GM23248 (cell line): Measurements from ENCODE around the gene TBX6. TPM values are rescaled to one million over a fixed set of nuclear protein-coding genes. Genes with fewer than 3 reads are reported as not detected.

Source experiments
- DNase-seq: peaks from one replicate; pipeline ENCODE4 v3.0.0-alpha.2; 2015
- H2AFZ ChIP-seq: fragments of 200-600 bp; sonication (generic); 2 replicates; pipeline ENCODE4 v1.6.1; 2016; ENCODE audit warnings: antibody characterized with exemption
- H3F3A ChIP-seq: fragments of 200-600 bp; sonication (generic); 2 replicates; pipeline ENCODE4 v1.6.1; 2016; ENCODE audit warnings: mild to moderate bottlenecking, antibody characterized with exemption, mixed run types; ENCODE audit not compliant: insufficient read depth
- H3K27ac ChIP-seq: fragments of 200-600 bp; sonication (generic); 2 replicates; pipeline ENCODE4 v1.5.1; 2016; ENCODE audit warnings: mild to moderate bottlenecking
- H3K27me3 ChIP-seq: fragments of 200-600 bp; sonication (generic); replicated peaks from 2 replicates; pipeline ENCODE4 v1.6.1; 2016; ENCODE audit warnings: mild to moderate bottlenecking; ENCODE audit not compliant: insufficient read depth
- H3K36me3 ChIP-seq: fragments of 200-600 bp; sonication (generic); 2 replicates; pipeline ENCODE4 v1.6.1; 2016; ENCODE audit warnings: low read depth, mild to moderate bottlenecking
- H3K4me1 ChIP-seq: fragments of 200-600 bp; sonication (generic); 2 replicates; pipeline ENCODE4 v1.6.1; 2016; ENCODE audit warnings: mild to moderate bottlenecking; ENCODE audit not compliant: insufficient read depth
- H3K4me2 ChIP-seq: fragments of 200-600 bp; sonication (generic); one replicate; pipeline ENCODE4 v1.6.1; 2016; ENCODE audit warnings: mild to moderate bottlenecking; ENCODE audit not compliant: unreplicated experiment
- H3K4me3 ChIP-seq: fragments of 200-600 bp; sonication (generic); 2 replicates; pipeline ENCODE4 v1.5.1; 2016; ENCODE audit warnings: mild to moderate bottlenecking
- H3K79me2 ChIP-seq: fragments of 200-600 bp; sonication (generic); 2 replicates; pipeline ENCODE4 v1.6.1; 2016; ENCODE audit warnings: mild to moderate bottlenecking; ENCODE audit not compliant: insufficient read depth
- H3K9ac ChIP-seq: fragments of 200-600 bp; sonication (generic); 2 replicates; pipeline ENCODE4 v1.6.1; 2016; ENCODE audit warnings: mild to moderate bottlenecking
- H3K9me2 ChIP-seq: fragments of 200-600 bp; sonication (generic); 2 replicates; pipeline ENCODE4 v1.6.1; 2016; ENCODE audit warnings: mixed run types, mild to moderate bottlenecking, moderate library complexity; ENCODE audit not compliant: insufficient read depth
- H3K9me3 ChIP-seq: fragments of 200-600 bp; sonication (generic); one replicate; pipeline ENCODE4 v1.6.1; 2017; ENCODE audit warnings: low read depth
- H4K20me1 ChIP-seq: fragments of 200-600 bp; sonication (generic); 2 replicates; pipeline ENCODE4 v1.6.0; 2016; ENCODE audit not compliant: insufficient read depth
- EZH2 ChIP-seq: fragments of 200-600 bp; sonication (generic); IDR thresholded peaks from 2 replicates; pipeline ENCODE4 v1.6.1; 2018; ENCODE audit warnings: antibody characterized with exemption, mild to moderate bottlenecking; ENCODE audit not compliant: insufficient read depth, poor library complexity, severe bottlenecking
- EZH2phosphoT487 ChIP-seq: fragments of 200-600 bp; sonication (generic); IDR thresholded peaks from 2 replicates; pipeline ENCODE4 v1.6.1; 2018; ENCODE audit warnings: antibody characterized with exemption, moderate library complexity, mild to moderate bottlenecking, low read depth; ENCODE audit not compliant: insufficient read depth
- WGBS, 2 experiments: methylation state at CpG; one replicate each; pipeline ENCODE4 v1.1.6; 2015 to 2017; ENCODE audit warnings: low lambda C conversion rate in 2 of 2, low coverage in 1 of 2; ENCODE audit errors: missing lambda C conversion rate in 2 of 2; 5-methylcytosine and 5-hydroxymethylcytosine counted together
- in situ Hi-C: fragments of 300-500 bp; cut with MboI; formaldehyde crosslinking; loops from 2 replicates; pipeline ENCODE4 v1.15.0; 2020
- polyA plus RNA-seq: library from polyadenylated mRNA; unstranded; fragments of >200 nt; fragmentation: Nextera tagmentation; extraction: Ambion mirVana; gene quantifications from 2 replicates; pipeline ENCODE4 v1.2.1, GENCODE V29; 2016
- total RNA-seq: library from RNA; depleted of rRNA; stranded (reverse); fragments of >200 nt; shearing (Covaris generic); gene quantifications from 2 replicates; pipeline ENCODE4 v1.2.3, GENCODE V29; 2014; rRNA removed

The TBX6 gene, protein sequence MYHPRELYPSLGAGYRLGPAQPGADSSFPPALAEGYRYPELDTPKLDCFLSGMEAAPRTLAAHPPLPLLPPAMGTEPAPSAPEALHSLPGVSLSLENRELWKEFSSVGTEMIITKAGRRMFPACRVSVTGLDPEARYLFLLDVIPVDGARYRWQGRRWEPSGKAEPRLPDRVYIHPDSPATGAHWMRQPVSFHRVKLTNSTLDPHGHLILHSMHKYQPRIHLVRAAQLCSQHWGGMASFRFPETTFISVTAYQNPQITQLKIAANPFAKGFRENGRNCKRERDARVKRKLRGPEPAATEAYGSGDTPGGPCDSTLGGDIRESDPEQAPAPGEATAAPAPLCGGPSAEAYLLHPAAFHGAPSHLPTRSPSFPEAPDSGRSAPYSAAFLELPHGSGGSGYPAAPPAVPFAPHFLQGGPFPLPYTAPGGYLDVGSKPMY
- total RNA-seq (0.11 TPM in 1 of 2 replicates, not detected in the other), polyA plus RNA-seq (0.13 and 0.20 TPM in 2 replicates)

DNA sequence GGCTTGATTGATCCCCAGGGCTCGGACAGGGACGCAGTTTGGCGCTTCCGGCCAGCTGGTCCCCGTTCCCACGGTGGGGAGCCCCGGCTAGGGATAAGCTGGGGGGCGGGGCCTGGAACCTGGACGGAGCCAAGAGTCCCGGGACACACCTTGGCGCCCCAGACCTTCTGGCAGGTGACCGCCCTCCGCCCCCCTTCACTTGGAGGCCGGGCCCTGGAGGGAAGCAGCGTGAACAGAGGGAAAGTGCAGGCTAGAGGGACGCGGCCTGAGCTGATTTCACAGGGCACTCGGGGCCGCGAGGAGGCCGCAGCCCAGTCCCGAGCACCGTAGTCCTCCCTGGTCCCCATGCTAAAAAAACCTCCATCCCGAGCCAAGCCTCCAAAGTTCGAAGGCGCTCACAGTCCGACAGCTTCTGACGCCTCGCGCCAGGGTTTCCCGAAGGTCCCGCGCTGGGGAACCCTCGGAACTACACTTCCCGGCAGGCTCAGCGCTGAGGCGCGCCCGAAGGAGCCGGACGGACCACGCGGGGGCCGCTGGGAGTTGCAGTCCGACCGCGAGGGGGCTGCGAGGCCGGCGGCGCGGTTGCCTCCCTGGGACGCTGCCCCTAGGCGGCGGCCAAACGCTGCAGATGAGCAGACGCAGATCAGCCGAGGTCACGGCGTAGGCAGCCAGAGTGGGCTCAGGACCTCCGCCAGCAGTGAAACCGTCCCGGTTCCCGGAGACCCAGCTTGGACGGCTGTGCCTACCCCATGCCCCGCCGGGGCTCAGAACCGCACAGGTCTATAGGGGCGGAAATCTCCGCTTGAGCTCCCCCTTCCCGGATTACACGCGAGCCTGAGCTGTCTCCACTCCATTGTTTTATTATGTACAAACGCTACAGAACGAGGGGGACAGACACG lies at the start of gene TBX6:
TSS of gene TBX6 (minus strand) at position 451 of the 899 bp plus-strand sequence. CDS start 731 bp downstream, outside the sequence.
- DNase-seq: peak; percentile 98
- Histone ChIP-seq H3K9ac (peak within 1 kb of the TSS; percentile 58), H3K4me2 (peak within 1 kb of the TSS; percentile 68), H3K27me3 (no peaks in the 10 kb centered on the region), H3K4me3 (peak within 1 kb of the TSS; percentile 65), H3K79me2 (peaks cover 21% of the 10 kb centered on the region), H4K20me1 (no peaks in the 10 kb centered on the region), H3K36me3 (peaks cover 10% of the 10 kb centered on the region), H3K9me3 (no peaks in the 10 kb centered on the region), H3K27ac (peak within 1 kb of the TSS; percentile 54), H3K9me2 (no peaks in the 10 kb centered on the region), H3F3A (peaks cover 55% of the 10 kb centered on the region), H2AFZ (peak within 1 kb of the TSS; percentile 63), H3K4me1 (peaks cover 18% of the 10 kb centered on the region)
- TF ChIP-seq EZH2phosphoT487 (no peak), EZH2 (no peak)
- 3 to 5% methylated on average over 63 to 72 of the region's 76 CpGs for WGBS, 2 experiments
- in situ Hi-C loops: no loop called here

- H4K20me1 ChIP-seq: no peaks in the 10 kb centered on the region
- H3K9me3 ChIP-seq: no peaks in the 10 kb centered on the region
- in situ Hi-C loops: loop anchor here (25.0 kb wide), 1 partner anchor 472 kb away; the partner anchor contains the start of gene ZNF689
- no peaks in the 10 kb centered on the region for H3K27me3 ChIP-seq
- H3F3A ChIP-seq: no peaks in the 10 kb centered on the region
- WGBS, 2 experiments: 77 to 83% methylated on average over 13 of the region's 13 CpGs
- no peak overlapping the region for H3K4me2 ChIP-seq
- H3K27ac ChIP-seq: no peak overlapping the region
- no peak overlapping the region for H2AFZ ChIP-seq
- H3K4me1 ChIP-seq: no peaks in the 10 kb centered on the region
- DNase-seq: no peak
- no peaks in the 10 kb centered on the region for H3K9me2 ChIP-seq
- H3K79me2 ChIP-seq: no peaks in the 10 kb centered on the region
- no peak overlapping the region for H3K4me3 ChIP-seq
- no peak overlapping the region for H3K9ac ChIP-seq
- TF ChIP-seq EZH2: no peak
- TF ChIP-seq EZH2phosphoT487: no peak
- H3K36me3 ChIP-seq: no peaks in the 10 kb centered on the region
Observed at GRCh38 chr16:30139583-30140481, 48.1 kb upstream of the TBX6 start.

GRCh38 chr16:30137897-30138296 lies 46.2 kb upstream of the TBX6 start:
- WGBS, 2 experiments: 48 to 51% methylated on average over 8 of the region's 8 CpGs

More at GRCh38 chr16:30137897-30138296, 46.2 kb upstream of the TBX6 start:
- Histone ChIP-seq H3K4me3 (no peak overlapping the region), H3K4me1 (no peaks in the 10 kb centered on the region), H3K9me2 (no peaks in the 10 kb centered on the region), H2AFZ (no peak overlapping the region), H3K27me3 (no peaks in the 10 kb centered on the region), H4K20me1 (no peaks in the 10 kb centered on the region), H3K79me2 (no peaks in the 10 kb centered on the region), H3K27ac (no peak overlapping the region), H3K4me2 (no peak overlapping the region), H3K36me3 (no peaks in the 10 kb centered on the region), H3F3A (no peaks in the 10 kb centered on the region), H3K9ac (no peak overlapping the region), H3K9me3 (no peaks in the 10 kb centered on the region)
- TF ChIP-seq EZH2phosphoT487 (no peak), EZH2 (no peak)
- in situ Hi-C loops: loop anchor here (25.0 kb wide), 1 partner anchor 474 kb away; the partner anchor contains the start of gene ZNF689
- no peak for DNase-seq
